Measurements from ENCODE around the gene TRPM4.
A peak's percentile ranks its signal among the peaks of the same experiment; 100 is the strongest.

DNA sequence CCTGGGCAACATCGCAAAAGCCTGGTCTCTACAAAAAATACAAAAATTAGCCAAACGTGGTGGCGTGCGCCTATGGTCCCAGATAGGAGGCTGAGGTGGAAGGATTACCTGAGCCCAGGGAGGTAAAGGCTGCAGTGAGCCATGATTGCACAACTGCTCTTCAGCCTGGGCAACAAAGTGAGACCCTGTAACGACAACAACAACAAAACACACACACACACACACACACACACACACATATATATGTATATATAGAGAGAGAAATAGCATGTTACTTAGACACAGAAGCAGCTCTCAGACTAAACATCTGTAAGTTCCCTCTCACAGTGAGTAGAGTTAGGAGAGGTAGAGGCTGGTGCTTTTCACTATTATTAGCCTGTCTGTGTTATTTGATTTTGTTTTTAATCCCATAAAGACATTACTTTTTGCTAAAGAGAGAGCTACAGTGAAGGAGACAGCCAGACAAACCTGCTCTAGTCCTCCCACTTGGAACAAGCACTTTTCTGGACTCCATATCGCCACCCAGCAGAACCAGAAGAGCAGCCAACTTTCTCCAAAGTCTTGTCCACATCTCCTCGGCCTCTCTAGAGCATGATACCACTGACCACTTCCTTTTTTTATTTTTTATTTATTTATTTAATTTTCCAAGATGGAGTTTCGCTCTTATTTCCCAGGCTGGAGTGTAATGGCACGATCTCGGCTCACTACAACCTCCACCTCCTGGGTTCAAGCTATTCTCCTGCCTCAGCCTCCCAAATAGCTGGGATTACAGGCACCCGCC is 46.2 kb upstream of the TRPM4 start:
- TF ChIP-seq POLR2A (IDR thresholded peaks at IDR 0.05; ENCODE audit: low read depth, low read length) (no peak), POLR2AphosphoS5 (IDR thresholded peaks at IDR 0.05; ENCODE audit: low read depth, low read length) (0 out of 2 replicates have a peak, but pooled peaks have one; percentile 17), SPI1 (IDR thresholded peaks at IDR 0.05; ENCODE audit: low read depth, low read length) (no peak)

All from GM12891 (cell line).